H1 (cell line): ENCODE data around the gene SYNJ2. TPM values are rescaled to one million over a fixed set of nuclear protein-coding genes. Genes with fewer than 3 reads are reported as not detected.

Experiments
- CTCF ChIA-PET: fragments of 300-600 bp; sonication (Branson Sonifier 250); formaldehyde crosslinking; loops from one replicate; lab custom pipeline; 2021; ENCODE audit not compliant: partially characterized antibody; lab: Charles Lee
- POLR2A ChIA-PET: fragments of 300-600 bp; sonication (Branson Sonifier 250); formaldehyde crosslinking; loops from one replicate; lab custom pipeline; 2021; ENCODE audit warnings: inconsistent platforms; ENCODE audit not compliant: partially characterized antibody; lab: Charles Lee
- DNase-seq, 2 experiments: peaks; one replicate each; pipeline versions ENCODE4 v3.0.0 to v3.0.0-alpha.2; 2010 to 2022; ENCODE audit warnings: low spot score in 2 of 2, low read depth in 1 of 2, mixed read lengths in 1 of 2
- FAIRE-seq: peaks from 2 replicates; lab custom pipeline; 2011; peaks lifted over from hg19 to GRCh38; lab: Jason Lieb, UNC
- H2AFZ ChIP-seq: 2 replicates; pipeline ENCODE4 v1.8.1; 2012; ENCODE audit warnings: low read length, inconsistent platforms
- H2AK5ac ChIP-seq: 2 replicates; pipeline ENCODE4 v1.6.1; 2013; ENCODE audit warnings: low read depth, low read length
- H2BK120ac ChIP-seq: replicated peaks from 2 replicates; pipeline ENCODE3; 2013; ENCODE audit warnings: low read depth, low read length, inconsistent platforms
- H2BK12ac ChIP-seq: 2 replicates; pipeline ENCODE4 v1.6.1; 2013; ENCODE audit warnings: low read depth, low read length
- H2BK15ac ChIP-seq: 2 replicates; pipeline ENCODE4 v1.6.1; 2013; ENCODE audit warnings: low read length
- H2BK20ac ChIP-seq: 2 replicates; pipeline ENCODE4 v1.6.1; 2013; ENCODE audit warnings: low read length
- H2BK5ac ChIP-seq: 2 replicates; pipeline ENCODE4 v1.6.1; 2013; ENCODE audit warnings: low read depth, low read length
- H3K14ac ChIP-seq: 2 replicates; pipeline ENCODE4 v1.6.1; 2013; ENCODE audit warnings: inconsistent platforms; ENCODE audit not compliant: insufficient read length
- H3K18ac ChIP-seq: 2 replicates; pipeline ENCODE4 v1.6.1; 2013; ENCODE audit warnings: low read length; ENCODE audit errors: extremely low read depth
- H3K23ac ChIP-seq: 2 replicates; pipeline ENCODE4 v1.6.1; 2013; ENCODE audit warnings: inconsistent platforms; ENCODE audit not compliant: insufficient read length
- H3K23me2 ChIP-seq: 2 replicates; pipeline ENCODE4 v1.6.1; 2013; ENCODE audit warnings: low read depth, low read length
- H3K27ac ChIP-seq: 2 replicates; pipeline ENCODE4 v1.6.1; 2011; ENCODE audit warnings: low read depth, low read length, inconsistent platforms
- H3K27me3 ChIP-seq, 4 experiments: replicated peaks in 1 of 4; 1 replicate in 1 of 4; 2 replicates in 3 of 4; pipeline versions ENCODE4 v1.6.1 to v1.8.1; 2011 to 2013; ENCODE audit warnings: low read length in 3 of 4, mild to moderate bottlenecking in 3 of 4, inconsistent platforms in 2 of 4, mixed read lengths in 2 of 4, moderate library complexity in 1 of 4; ENCODE audit not compliant: control insufficient read depth in 3 of 4, insufficient read depth in 3 of 4; ENCODE audit errors: extremely low read depth in 1 of 4
- H3K36me3 ChIP-seq, 4 experiments: 2 replicates each; pipeline versions ENCODE4 v1.6.1 to v1.8.1; 2011 to 2013; ENCODE audit warnings: mild to moderate bottlenecking in 4 of 4, low read length in 3 of 4, moderate library complexity in 2 of 4, control low read depth in 1 of 4, inconsistent platforms in 1 of 4; ENCODE audit not compliant: insufficient read depth in 4 of 4, control insufficient read depth in 2 of 4
- H3K4ac ChIP-seq: replicated peaks from 2 replicates; pipeline ENCODE3; 2013; ENCODE audit warnings: low read length, low read depth, mixed read lengths, inconsistent platforms; ENCODE audit not compliant: insufficient read length
- H3K4me1 ChIP-seq, 4 experiments: replicated peaks in 1 of 4; 1 replicate in 1 of 4; 2 replicates in 3 of 4; pipeline versions ENCODE4 v1.6.1 to v1.8.1; 2011 to 2013; ENCODE audit warnings: low read length in 3 of 4, inconsistent platforms in 2 of 4, mixed read lengths in 1 of 4; ENCODE audit not compliant: insufficient read depth in 4 of 4, control insufficient read depth in 3 of 4
- H3K4me2 ChIP-seq, 2 experiments: 2 replicates each; pipeline versions ENCODE4 v1.6.1 to v1.8.1; 2011 to 2013; ENCODE audit warnings: low read depth in 2 of 2, low read length in 2 of 2, control low read depth in 1 of 2, inconsistent platforms in 1 of 2, mild to moderate bottlenecking in 1 of 2; ENCODE audit not compliant: insufficient read depth in 1 of 2
- H3K4me3 ChIP-seq, 4 experiments: fragments of 200-600, 300-600 bp in 1 of 4; sonication (generic), shearing (Covaris generic), sonication (Bioruptor Twin) in 1 of 4; 2 replicates each; pipeline versions ENCODE4 v1.5.1 to v1.8.1; 2011 to 2016; ENCODE audit warnings: low read length in 4 of 4, low read depth in 3 of 4, control low read depth in 2 of 4, inconsistent platforms in 2 of 4, mild to moderate bottlenecking in 2 of 4, mixed read lengths in 1 of 4, moderate library complexity in 1 of 4; ENCODE audit not compliant: insufficient read depth in 2 of 4; ENCODE audit errors: extremely low read depth in 1 of 4
- H3K56ac ChIP-seq: replicated peaks from 2 replicates; pipeline ENCODE3; 2013; ENCODE audit warnings: low read depth, mild to moderate bottlenecking, mixed read lengths, low read length, inconsistent platforms; ENCODE audit not compliant: insufficient read length
- H3K79me1 ChIP-seq: 2 replicates; pipeline ENCODE4 v1.6.1; 2013; ENCODE audit warnings: low read depth, low read length, control low read depth
- H3K79me2 ChIP-seq, 2 experiments: 2 replicates each; pipeline versions ENCODE4 v1.6.1 to v1.8.1; 2012 to 2013; ENCODE audit warnings: low read length in 2 of 2, mild to moderate bottlenecking in 2 of 2, inconsistent platforms in 1 of 2; ENCODE audit not compliant: insufficient read depth in 2 of 2, control insufficient read depth in 1 of 2
- H3K9ac ChIP-seq, 4 experiments: replicated peaks in 1 of 4; 1 replicate in 1 of 4; 2 replicates in 3 of 4; pipeline versions ENCODE4 v1.6.1 to v1.8.1; 2011 to 2013; ENCODE audit warnings: low read depth in 3 of 4, low read length in 3 of 4, control low read depth in 2 of 4, mild to moderate bottlenecking in 2 of 4, moderate library complexity in 2 of 4, inconsistent platforms in 1 of 4; ENCODE audit errors: extremely low read depth in 1 of 4
- H3K9me3 ChIP-seq, 2 experiments: 2 replicates each; pipeline versions ENCODE4 v1.6.1 to v1.8.1; 2012 to 2013; ENCODE audit warnings: mild to moderate bottlenecking in 2 of 2, moderate library complexity in 2 of 2, control low read depth in 1 of 2, inconsistent platforms in 1 of 2, low read depth in 1 of 2, low read length in 1 of 2, mixed read lengths in 1 of 2; ENCODE audit not compliant: insufficient read depth in 2 of 2
- H4K20me1 ChIP-seq, 2 experiments: replicated peaks in 1 of 2; 2 replicates each; pipeline versions ENCODE3 to v1.8.1; 2011 to 2013; ENCODE audit warnings: inconsistent platforms in 2 of 2, low read length in 2 of 2, mild to moderate bottlenecking in 1 of 2; ENCODE audit not compliant: insufficient read depth in 2 of 2, control insufficient read depth in 1 of 2
- H4K5ac ChIP-seq: 2 replicates; pipeline ENCODE4 v1.6.1; 2013; ENCODE audit warnings: low read length, low read depth, mixed read lengths, inconsistent platforms; ENCODE audit not compliant: insufficient read length
- H4K8ac ChIP-seq: 2 replicates; pipeline ENCODE4 v1.8.0; 2013; ENCODE audit warnings: mild to moderate bottlenecking, moderate library complexity, low read length, inconsistent platforms; ENCODE audit not compliant: insufficient read depth; ENCODE audit errors: extremely low read depth
- H4K91ac ChIP-seq: replicated peaks from 2 replicates; pipeline ENCODE3; 2013; ENCODE audit warnings: low read length, mixed read lengths, inconsistent platforms; ENCODE audit not compliant: insufficient read length
- CHD1 ChIP-seq: IDR thresholded peaks from 2 replicates; pipeline ENCODE4 v1.6.1; 2012; ENCODE audit warnings: low read depth, low read length, improper control_type of control experiment
- PHF8 ChIP-seq: fragments of 200-600 bp; sonication (generic); conservative IDR thresholded peaks from 2 replicates; pipeline ENCODE4 v1.7.1; 2012; ENCODE audit warnings: low read depth, mild to moderate bottlenecking, inconsistent platforms, low read length, moderate library complexity
- RNF2 ChIP-seq: fragments of 200-900, 300-1000 bp; sonication (generic); IDR thresholded peaks from 2 replicates; pipeline ENCODE4 v1.7.1; 2016; ENCODE audit warnings: borderline replicate concordance, low read depth, mild to moderate bottlenecking, antibody characterized with exemption, low read length; ENCODE audit not compliant: poor library complexity, severe bottlenecking; ENCODE audit errors: missing control alignments
- SIN3A ChIP-seq, 2 experiments: IDR thresholded peaks in 1 of 2; conservative IDR thresholded peaks in 1 of 2; 2 replicates each; pipeline ENCODE4 v1.6.1; 2011 to 2012; ENCODE audit warnings: low read length in 2 of 2, improper control_type of control experiment in 1 of 2, low read depth in 1 of 2, mild to moderate bottlenecking in 1 of 2
- WGBS, 2 experiments: shearing (Covaris generic) in 1 of 2; methylation state at CpG; one replicate each; pipeline versions ENCODE4 v1.1.6 to v1.1.7; 2013 to 2015; ENCODE audit warnings: low lambda C conversion rate in 2 of 2, mixed read lengths in 2 of 2, inconsistent platforms in 1 of 2, low coverage in 1 of 2, missing lambda C conversion rate in 1 of 2; ENCODE audit not compliant: insufficient replicate concordance in 2 of 2, insufficient coverage in 1 of 2, insufficient read length in 1 of 2; ENCODE audit errors: extremely low coverage in 1 of 2, missing lambda C conversion rate in 1 of 2; 5-methylcytosine and 5-hydroxymethylcytosine counted together
- polyA plus RNA-seq, 7 experiments: library from polyadenylated mRNA; depleted of rRNA in 3 of 7; stranded (reverse) in 5 of 7; unstranded in 2 of 7; fragments of >200 nt in 5 of 7; fragments of 200-250 nt in 2 of 7; gene quantifications; 1 replicate in 5 of 7; 2 replicates in 1 of 7; 4 replicates in 1 of 7; pipeline versions ENCODE4 v1.2.1 to v1.2.3, GENCODE V29; 2011 to 2013; ENCODE audit warnings: missing spikeins in 2 of 7, mixed read lengths in 2 of 7
- total RNA-seq: library from RNA; stranded (reverse); fragmentation: NEBNext Ultra II Directional; extraction: Animal tissue kit (Norgen Biotek cat#: 25700); gene quantifications from 2 replicates; pipeline ENCODE4 v1.2.1, GENCODE V29; 2021

SYNJ2 gene
- total and polyA plus RNA-seq, 2 of the 8 experiments (the other 6 are each of a cell fraction or from before 2014, with no cell fraction given) = 3.7 to 13.9 TPM

GRCh38 chr6:157956171-157956730, 25.4 kb upstream of the SYNJ2 start:
- no peaks in the 10 kb centered on the region; the same call in 1 of the 2 replicates for H3K23me2 ChIP-seq
- H3K56ac ChIP-seq = no peak overlapping the region
- H2AFZ ChIP-seq = no peak overlapping the region
- 77% methylated on average over 12 of the region's 12 CpGs; no CpG with 5 or more reads in 1 of the 2 experiments for WGBS, 2 experiments
- DNase-seq (no peak), FAIRE-seq (no peak)
- no peak overlapping the region for H3K27ac ChIP-seq
- no peak overlapping the region for H3K14ac ChIP-seq
- no peak overlapping the region for H2BK12ac ChIP-seq
- POLR2A ChIA-PET = no interaction called here
- H4K20me1 ChIP-seq = no peaks in the 10 kb centered on the region
- H3K27me3 ChIP-seq = no peaks in the 10 kb centered on the region
- no peak overlapping the region for H2BK5ac ChIP-seq
- no peak overlapping the region for H3K4me2 ChIP-seq
- H3K23ac ChIP-seq = no peak overlapping the region
- H2BK15ac ChIP-seq = no peak overlapping the region
- no peaks in the 10 kb centered on the region for H3K36me3 ChIP-seq
- no peak overlapping the region for H2AK5ac ChIP-seq
- CTCF ChIA-PET = interaction anchor here (0.7 to 1.6 kb wide), 2 partner anchors 81 to 83 kb away, joined by 3 read pairs; no protein-coding TSS in a partner anchor
- H3K4ac ChIP-seq = no peak overlapping the region
- H4K8ac ChIP-seq = no peak overlapping the region
- peaks cover 7 to 10% of the 10 kb centered on the region in 2 experiments; a peak in 2 of 4 replicates for H3K9me3 ChIP-seq
- no peaks in the 10 kb centered on the region for H3K79me1 ChIP-seq
- no peaks in the 10 kb centered on the region for H3K79me2 ChIP-seq
- H3K4me3 ChIP-seq = no peak overlapping the region
- no peak overlapping the region for H3K9ac ChIP-seq
- H3K18ac ChIP-seq = no peak overlapping the region
- H2BK20ac ChIP-seq = no peak overlapping the region
- H2BK120ac ChIP-seq = no peak overlapping the region
- peaks cover 0 to 2% (median 0%) of the 10 kb centered on the region in 4 experiments; a peak in 2 of 7 replicates for H3K4me1 ChIP-seq
- no peak overlapping the region for H4K91ac ChIP-seq
- H4K5ac ChIP-seq = no peak overlapping the region
- TF ChIP-seq RNF2 (no peak), PHF8 (no peak), SIN3A (conservative IDR thresholded peaks at IDR 0.05 in 1 of 2, IDR thresholded peaks at IDR 0.05 in 1 of 2; ENCODE audit: low read depth in 1 of 2, low read length in 2 of 2) (no peak), CHD1 (no peak)
